H1 (cell line): ENCODE results near the gene SMIM35.

Experiments used
- EZH2 ChIP-seq: fragments of 200-600 bp; sonication (generic); IDR thresholded peaks from 2 replicates; pipeline ENCODE4 v1.7.1; 2012; ENCODE audit warnings: low read depth, mild to moderate bottlenecking, moderate library complexity, low read length, inconsistent platforms; ENCODE audit not compliant: severe bottlenecking
- JUN ChIP-seq: IDR thresholded peaks from 2 replicates; pipeline ENCODE4 v1.6.1; 2011; ENCODE audit warnings: low read depth, mild to moderate bottlenecking, improper control_type of control experiment, low read length
- KDM1A ChIP-seq: fragments of 200-600, 300-600 bp; sonication (generic); IDR thresholded peaks from 2 replicates; pipeline ENCODE4 v1.7.1; 2016; ENCODE audit warnings: mild to moderate bottlenecking, low read length, borderline replicate concordance
- KDM4A ChIP-seq: IDR thresholded peaks from one replicate; pipeline ENCODE4 v1.7.1; 2012; ENCODE audit warnings: low read depth, mild to moderate bottlenecking, moderate library complexity, low read length, inconsistent platforms; ENCODE audit not compliant: severe bottlenecking
- MAFK ChIP-seq: IDR thresholded peaks from 2 replicates; pipeline ENCODE4 v1.6.1; 2012; ENCODE audit warnings: low read depth, mild to moderate bottlenecking, improper control_type of control experiment, low read length
- RAD21 ChIP-seq, 2 experiments: IDR thresholded peaks in 1 of 2; conservative IDR thresholded peaks in 1 of 2; 2 replicates each; pipeline ENCODE4 v1.6.1; 2011; ENCODE audit warnings: low read depth in 2 of 2, low read length in 2 of 2, improper control_type of control experiment in 1 of 2, inconsistent platforms in 1 of 2, mild to moderate bottlenecking in 1 of 2, moderate library complexity in 1 of 2
- TAF1 ChIP-seq: IDR thresholded peaks from 2 replicates; pipeline ENCODE4 v1.6.1; 2011; ENCODE audit warnings: mild to moderate bottlenecking, low read depth, low read length
- ZNF274 ChIP-seq: IDR thresholded peaks from 2 replicates; pipeline ENCODE4 v1.7.0; 2012; ENCODE audit warnings: low read length, borderline replicate concordance; ENCODE audit errors: extremely low read depth
- TF ChIP-seq, protein P1 (sequence below), 3 experiments: IDR thresholded peaks; 1 replicate in 2 of 3; 2 replicates in 1 of 3; pipeline versions ENCODE4 v1.5.1 to v1.6.1; 2011; ENCODE audit warnings: low read length in 3 of 3, mild to moderate bottlenecking in 3 of 3, inconsistent platforms in 2 of 3, low read depth in 1 of 3, moderate library complexity in 1 of 3; ENCODE audit not compliant: insufficient read depth in 1 of 3; ENCODE audit errors: control extremely low read depth in 1 of 3
- TF ChIP-seq, protein P2 (sequence below): IDR thresholded peaks from 2 replicates; pipeline ENCODE4 v1.6.1; 2011; ENCODE audit warnings: low read length, improper control_type of control experiment
- TF ChIP-seq, protein P3 (sequence below): IDR thresholded peaks from 2 replicates; pipeline ENCODE4 v1.6.1; 2012; ENCODE audit warnings: inconsistent platforms

GRCh38 chr11:118068945-118069612 lies 17.7 kb downstream of the SMIM35 start:
- TF ChIP-seq, protein P1, sequence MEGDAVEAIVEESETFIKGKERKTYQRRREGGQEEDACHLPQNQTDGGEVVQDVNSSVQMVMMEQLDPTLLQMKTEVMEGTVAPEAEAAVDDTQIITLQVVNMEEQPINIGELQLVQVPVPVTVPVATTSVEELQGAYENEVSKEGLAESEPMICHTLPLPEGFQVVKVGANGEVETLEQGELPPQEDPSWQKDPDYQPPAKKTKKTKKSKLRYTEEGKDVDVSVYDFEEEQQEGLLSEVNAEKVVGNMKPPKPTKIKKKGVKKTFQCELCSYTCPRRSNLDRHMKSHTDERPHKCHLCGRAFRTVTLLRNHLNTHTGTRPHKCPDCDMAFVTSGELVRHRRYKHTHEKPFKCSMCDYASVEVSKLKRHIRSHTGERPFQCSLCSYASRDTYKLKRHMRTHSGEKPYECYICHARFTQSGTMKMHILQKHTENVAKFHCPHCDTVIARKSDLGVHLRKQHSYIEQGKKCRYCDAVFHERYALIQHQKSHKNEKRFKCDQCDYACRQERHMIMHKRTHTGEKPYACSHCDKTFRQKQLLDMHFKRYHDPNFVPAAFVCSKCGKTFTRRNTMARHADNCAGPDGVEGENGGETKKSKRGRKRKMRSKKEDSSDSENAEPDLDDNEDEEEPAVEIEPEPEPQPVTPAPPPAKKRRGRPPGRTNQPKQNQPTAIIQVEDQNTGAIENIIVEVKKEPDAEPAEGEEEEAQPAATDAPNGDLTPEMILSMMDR (IDR thresholded peaks at IDR 0.05; ENCODE audit: control extremely low read depth in 1 of 3, insufficient read depth in 1 of 3, low read depth in 1 of 3, low read length in 3 of 3): no peak
- TF ChIP-seq KDM4A: no peak
- TF ChIP-seq TAF1: no peak
- TF ChIP-seq JUN: no peak
- TF ChIP-seq, protein P2, sequence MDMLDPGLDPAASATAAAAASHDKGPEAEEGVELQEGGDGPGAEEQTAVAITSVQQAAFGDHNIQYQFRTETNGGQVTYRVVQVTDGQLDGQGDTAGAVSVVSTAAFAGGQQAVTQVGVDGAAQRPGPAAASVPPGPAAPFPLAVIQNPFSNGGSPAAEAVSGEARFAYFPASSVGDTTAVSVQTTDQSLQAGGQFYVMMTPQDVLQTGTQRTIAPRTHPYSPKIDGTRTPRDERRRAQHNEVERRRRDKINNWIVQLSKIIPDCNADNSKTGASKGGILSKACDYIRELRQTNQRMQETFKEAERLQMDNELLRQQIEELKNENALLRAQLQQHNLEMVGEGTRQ: no peak
- no peak for TF ChIP-seq ZNF274
- no peak for TF ChIP-seq MAFK
- TF ChIP-seq, protein P3, sequence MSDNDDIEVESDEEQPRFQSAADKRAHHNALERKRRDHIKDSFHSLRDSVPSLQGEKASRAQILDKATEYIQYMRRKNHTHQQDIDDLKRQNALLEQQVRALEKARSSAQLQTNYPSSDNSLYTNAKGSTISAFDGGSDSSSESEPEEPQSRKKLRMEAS: no peak
- no peak for TF ChIP-seq RAD21 (IDR thresholded peaks at IDR 0.05 in 1 of 2, conservative IDR thresholded peaks at IDR 0.05 in 1 of 2; ENCODE audit: low read depth in 2 of 2, low read length in 2 of 2)
- no peak for TF ChIP-seq EZH2
- TF ChIP-seq KDM1A: no peak
